LNCAP (cell line): Measurements from ENCODE around the gene EXOC6B.

Experiments
- TF ChIP-seq, protein P1 (sequence below): fragments of 450-650 bp; IDR thresholded peaks from 2 replicates; pipeline ENCODE4 v1.5.1; 2017; ENCODE audit warnings: mild to moderate bottlenecking

Gene EXOC6B

DNA sequence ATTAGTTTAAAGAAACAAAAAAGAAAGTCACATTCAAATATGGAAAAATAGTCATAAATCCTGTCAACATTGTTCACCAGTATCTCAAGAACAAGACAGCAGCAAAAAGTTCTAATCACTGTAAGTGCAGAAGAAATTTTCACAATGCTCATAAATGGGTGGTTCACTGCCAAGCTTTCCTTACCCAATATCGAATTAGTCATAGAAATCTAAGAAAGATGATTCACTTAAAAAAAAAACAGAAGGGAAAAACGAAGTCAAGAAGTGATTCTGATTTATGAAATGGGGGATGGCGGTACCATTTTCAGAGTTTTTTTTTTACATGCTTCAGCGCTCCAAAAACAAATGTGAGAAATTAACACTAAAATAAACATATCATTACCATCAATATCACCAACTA, 156.7 kb downstream of the EXOC6B start:
- TF ChIP-seq, protein P1, sequence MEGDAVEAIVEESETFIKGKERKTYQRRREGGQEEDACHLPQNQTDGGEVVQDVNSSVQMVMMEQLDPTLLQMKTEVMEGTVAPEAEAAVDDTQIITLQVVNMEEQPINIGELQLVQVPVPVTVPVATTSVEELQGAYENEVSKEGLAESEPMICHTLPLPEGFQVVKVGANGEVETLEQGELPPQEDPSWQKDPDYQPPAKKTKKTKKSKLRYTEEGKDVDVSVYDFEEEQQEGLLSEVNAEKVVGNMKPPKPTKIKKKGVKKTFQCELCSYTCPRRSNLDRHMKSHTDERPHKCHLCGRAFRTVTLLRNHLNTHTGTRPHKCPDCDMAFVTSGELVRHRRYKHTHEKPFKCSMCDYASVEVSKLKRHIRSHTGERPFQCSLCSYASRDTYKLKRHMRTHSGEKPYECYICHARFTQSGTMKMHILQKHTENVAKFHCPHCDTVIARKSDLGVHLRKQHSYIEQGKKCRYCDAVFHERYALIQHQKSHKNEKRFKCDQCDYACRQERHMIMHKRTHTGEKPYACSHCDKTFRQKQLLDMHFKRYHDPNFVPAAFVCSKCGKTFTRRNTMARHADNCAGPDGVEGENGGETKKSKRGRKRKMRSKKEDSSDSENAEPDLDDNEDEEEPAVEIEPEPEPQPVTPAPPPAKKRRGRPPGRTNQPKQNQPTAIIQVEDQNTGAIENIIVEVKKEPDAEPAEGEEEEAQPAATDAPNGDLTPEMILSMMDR: no peak

DNA sequence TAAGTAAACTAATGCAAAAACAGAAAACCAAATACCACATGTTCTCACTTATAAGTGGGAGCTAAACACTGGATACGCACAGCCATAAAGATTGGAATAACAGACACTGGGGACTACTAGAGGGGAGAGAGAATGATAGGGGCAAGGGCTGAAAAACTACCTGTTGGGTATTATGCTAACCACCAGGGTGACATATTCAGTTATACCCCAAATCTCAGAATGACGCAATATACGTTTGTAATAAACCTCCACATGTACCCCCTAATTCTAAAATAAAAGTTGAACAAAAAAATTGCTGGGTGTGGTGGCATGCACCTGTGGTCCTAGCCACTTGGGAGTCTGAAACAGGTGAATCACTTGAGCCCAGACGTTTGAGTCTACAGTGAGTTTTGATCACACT, 157.2 kb downstream of the EXOC6B start:
- TF ChIP-seq, protein P1: no peak

DNA sequence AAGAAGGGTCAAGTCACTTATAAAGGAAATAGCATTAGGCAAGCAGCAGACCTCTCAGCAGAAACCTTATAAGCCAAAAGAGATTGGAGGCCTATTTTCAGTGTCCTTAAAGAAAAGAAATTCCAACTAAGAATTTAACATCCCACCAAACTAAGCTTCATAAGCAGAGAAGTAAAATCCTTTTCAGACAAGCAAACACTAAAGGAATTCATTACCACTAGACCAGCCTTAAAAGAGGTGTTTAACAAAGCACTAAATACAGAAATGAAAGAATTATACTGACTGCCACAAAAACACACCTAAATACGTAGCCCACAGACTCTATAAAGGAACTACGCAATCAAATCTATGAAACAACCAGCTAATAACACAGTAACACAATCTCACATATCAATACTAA, 160.4 kb downstream of the EXOC6B start:
- TF ChIP-seq, protein P1: no peak

DNA sequence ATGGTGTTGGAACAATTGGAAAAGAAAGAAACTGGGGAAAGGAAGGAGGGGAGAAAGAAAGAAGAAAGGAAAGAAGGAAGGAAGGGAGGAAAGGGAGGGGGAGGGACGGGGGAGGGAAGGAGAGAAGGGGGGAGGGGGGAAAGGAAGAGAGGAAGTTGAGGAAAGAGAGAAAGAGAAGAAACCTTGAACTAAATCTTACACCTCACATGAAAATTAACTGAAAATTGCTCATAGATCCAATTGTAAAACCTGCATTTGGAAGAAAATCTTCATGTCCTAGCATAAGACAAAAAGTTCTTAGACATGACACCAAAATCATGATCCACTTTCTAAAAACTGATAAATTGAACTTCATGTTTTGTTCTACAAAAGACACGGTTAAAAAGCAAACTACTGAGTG, 163.8 kb downstream of the EXOC6B start:
- TF ChIP-seq, protein P1: no peak

DNA sequence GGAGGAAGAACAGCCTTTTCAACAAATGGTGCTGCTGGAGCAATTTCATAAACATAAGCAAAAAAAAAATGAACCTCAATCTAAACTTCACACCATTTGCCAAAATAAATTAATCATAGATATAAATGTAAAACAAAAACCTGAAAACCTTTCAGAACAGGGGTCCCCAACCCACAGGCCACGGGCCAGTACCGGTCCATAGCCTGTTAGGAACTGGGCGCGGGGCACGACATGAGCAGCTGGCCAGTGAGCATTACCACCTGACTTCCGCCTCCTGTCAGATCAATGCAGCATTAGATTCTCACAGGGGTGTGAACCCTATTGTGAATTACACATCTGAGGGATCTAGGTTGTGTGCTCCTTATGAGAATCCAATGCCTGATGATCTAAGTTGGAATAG, 176.0 kb downstream of the EXOC6B start:
- TF ChIP-seq, protein P1: no peak

DNA sequence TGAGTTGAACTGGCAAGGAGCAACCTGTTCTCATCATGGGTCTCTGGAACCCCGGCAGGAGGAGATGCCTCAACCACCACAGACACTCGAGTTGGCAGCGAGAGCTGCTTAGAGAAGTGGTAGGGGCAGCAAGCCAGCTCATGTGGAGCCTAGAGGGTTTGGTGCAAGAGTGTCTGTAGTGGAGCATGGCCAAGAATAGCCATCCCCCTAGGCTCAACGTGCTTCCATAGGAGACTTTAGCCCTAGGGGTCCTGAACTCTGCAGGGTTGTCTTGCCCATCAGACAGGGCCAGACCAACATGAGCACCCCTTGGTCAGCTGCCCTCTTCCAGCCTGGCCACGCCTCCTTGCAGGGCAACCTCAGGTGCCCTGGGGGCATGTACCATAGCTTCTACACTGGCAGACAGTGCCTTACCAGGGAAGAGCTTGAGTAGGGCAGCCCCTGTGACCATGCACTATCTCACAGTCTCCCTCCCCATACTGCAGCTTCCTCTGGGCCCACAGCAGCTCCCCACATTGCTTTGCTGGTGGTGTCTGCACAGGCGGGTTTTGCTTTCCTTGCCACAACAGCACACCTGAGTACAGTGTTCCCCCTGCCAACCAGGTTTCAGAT, 187.1 kb downstream of the EXOC6B start:
- TF ChIP-seq, protein P1: no peak

DNA sequence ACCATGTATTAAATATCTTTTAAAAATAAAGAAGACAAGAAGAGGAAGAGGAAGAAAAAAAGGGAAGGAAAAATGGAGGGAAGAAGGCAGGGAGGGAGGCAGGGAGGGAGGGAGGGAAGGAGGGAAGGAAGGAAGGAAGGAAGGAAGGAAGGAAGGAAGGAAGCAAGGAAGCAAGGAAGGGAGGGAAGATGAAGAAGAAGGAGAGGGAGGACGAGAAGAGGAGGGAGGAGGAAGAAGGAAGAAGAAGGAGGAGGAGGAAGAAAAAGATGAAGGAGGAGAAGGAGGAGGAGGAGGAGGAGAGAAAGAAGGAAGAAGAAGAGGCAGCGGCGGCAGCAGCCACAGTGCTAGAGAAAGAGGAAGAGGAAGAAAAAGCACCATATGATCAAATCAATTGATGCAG, 189.6 kb downstream of the EXOC6B start:
- TF ChIP-seq, protein P1: no peak

DNA sequence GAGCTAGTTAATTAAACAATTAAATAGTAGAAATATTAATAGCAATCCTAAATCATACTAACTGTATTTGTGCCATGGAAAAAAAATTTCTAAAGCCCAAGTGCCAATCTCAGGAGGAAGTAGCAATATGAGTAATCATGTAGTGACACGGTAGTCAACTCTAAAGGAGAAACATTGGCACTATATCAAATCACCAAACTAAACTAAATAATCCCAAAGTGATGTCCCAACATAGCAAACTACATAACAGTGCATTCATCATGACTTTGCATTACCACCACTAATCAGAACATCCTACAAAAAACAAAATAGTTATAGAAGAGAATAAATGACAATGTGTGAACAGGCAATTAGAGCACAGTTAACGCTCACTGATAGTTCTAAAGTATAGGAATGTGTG, 195.1 kb downstream of the EXOC6B start:
- TF ChIP-seq, protein P1: no peak
